ENCODE results near the gene HNRNPM. TPM values are rescaled to one million over a fixed set of nuclear protein-coding genes. Genes with fewer than 3 reads are reported as not detected.

HNRNPM gene
- total RNA-seq, 1 donor from 2014 or later: 320 TPM

GRCh38 chr19:8397271-8397670 lies 47.5 kb upstream of the HNRNPM start:
- Mint-ChIP-seq H3K27me3 (no peaks in the 10 kb centered on the region), H3K4me3 (ENCODE audit: low read depth) (no peak overlapping the region), H3K9me3 (ENCODE audit: low read depth) (no peaks in the 10 kb centered on the region), H3K4me1 (ENCODE audit: low read depth) (peaks cover 17% of the 10 kb centered on the region), H3K36me3 (ENCODE audit: insufficient read depth) (peaks cover 11% of the 10 kb centered on the region), H3K27ac (peak overlapping the region; percentile 71)
- TF ChIP-seq CTCF (IDR thresholded peaks at IDR 0.05; ENCODE audit: unreplicated experiment): no peak
- DNase-seq (ENCODE audit: low spot score, unreplicated experiment): no peak

- no peak overlapping the region for H3K27ac Mint-ChIP-seq
- no peak overlapping the region for H3K4me3 Mint-ChIP-seq (ENCODE audit: low read depth)
- H3K36me3 Mint-ChIP-seq (ENCODE audit: insufficient read depth): peaks cover 11% of the 10 kb centered on the region
- TF ChIP-seq CTCF (IDR thresholded peaks at IDR 0.05; ENCODE audit: unreplicated experiment): no peak
- DNase-seq (ENCODE audit: low spot score, unreplicated experiment): no peak
- H3K27me3 Mint-ChIP-seq: no peaks in the 10 kb centered on the region
- H3K9me3 Mint-ChIP-seq (ENCODE audit: low read depth): no peaks in the 10 kb centered on the region
- H3K4me1 Mint-ChIP-seq (ENCODE audit: low read depth): peaks cover 17% of the 10 kb centered on the region
Observed at GRCh38 chr19:8397746-8398310, 46.9 kb upstream of the HNRNPM start.

GRCh38 chr19:8398311-8398771 lies 46.4 kb upstream of the HNRNPM start:
- no peaks in the 10 kb centered on the region for H3K9me3 Mint-ChIP-seq (ENCODE audit: low read depth)
- H3K27ac Mint-ChIP-seq: peak overlapping the region; percentile 29
- peaks cover 14% of the 10 kb centered on the region for H3K4me1 Mint-ChIP-seq (ENCODE audit: low read depth)
- H3K4me3 Mint-ChIP-seq (ENCODE audit: low read depth): no peak overlapping the region
- TF ChIP-seq CTCF (IDR thresholded peaks at IDR 0.05; ENCODE audit: unreplicated experiment): no peak
- H3K36me3 Mint-ChIP-seq (ENCODE audit: insufficient read depth): peaks cover 10% of the 10 kb centered on the region
- DNase-seq (ENCODE audit: low spot score, unreplicated experiment): no peak
- no peaks in the 10 kb centered on the region for H3K27me3 Mint-ChIP-seq

GRCh38 chr19:8399681-8400188 lies 45.0 kb upstream of the HNRNPM start:
- Mint-ChIP-seq H3K36me3 (ENCODE audit: insufficient read depth) (peaks cover 11% of the 10 kb centered on the region), H3K4me1 (ENCODE audit: low read depth) (peaks cover 8% of the 10 kb centered on the region), H3K4me3 (ENCODE audit: low read depth) (no peak overlapping the region), H3K9me3 (ENCODE audit: low read depth) (no peaks in the 10 kb centered on the region), H3K27ac (no peak overlapping the region), H3K27me3 (no peaks in the 10 kb centered on the region)
- DNase-seq (ENCODE audit: low spot score, unreplicated experiment): no peak
- TF ChIP-seq CTCF (IDR thresholded peaks at IDR 0.05; ENCODE audit: unreplicated experiment): no peak

GRCh38 chr19:8401981-8402411 lies 42.8 kb upstream of the HNRNPM start:
- Mint-ChIP-seq H3K27me3 (no peaks in the 10 kb centered on the region), H3K4me1 (ENCODE audit: low read depth) (peaks cover 3% of the 10 kb centered on the region), H3K27ac (peak overlapping the region; percentile 56), H3K36me3 (ENCODE audit: insufficient read depth) (peaks cover 12% of the 10 kb centered on the region), H3K4me3 (ENCODE audit: low read depth) (no peak overlapping the region), H3K9me3 (ENCODE audit: low read depth) (no peaks in the 10 kb centered on the region)
- no peak for DNase-seq (ENCODE audit: low spot score, unreplicated experiment)
- TF ChIP-seq CTCF (IDR thresholded peaks at IDR 0.05; ENCODE audit: unreplicated experiment): no peak

Data from progenitor cell of endocrine pancreas (in vitro differentiated cells).